A549 (cell line): ENCODE results near the gene MALRD1. TPM values are rescaled to one million over a fixed set of nuclear protein-coding genes. Genes with fewer than 3 reads are reported as not detected.
A peak's percentile ranks its signal among the peaks of the same experiment; 100 is the strongest.

Experiments used
- ATAC-seq, 2 experiments: fragments of 200-7000 bp in 1 of 2; fragments of >200 bp in 1 of 2; cut with Nextera tagmentation in 1 of 2; cut with Tn5 transposase in 1 of 2; 3 replicates each; pipeline versions ENCODE4 v1.8.0 to v1.9.1; 2018 to 2020; ENCODE audit warnings: mild to moderate bottlenecking in 1 of 2, moderate library complexity in 1 of 2
- CTCF ChIA-PET: fragments of 300-600 bp; sonication (Branson Sonifier 250); formaldehyde crosslinking; extraction: SDS; loops from one replicate; lab custom pipeline; 2021; ENCODE audit warnings: antibody characterized with exemption, inconsistent platforms; lab: Yijun Ruan, JAX
- POLR2A ChIA-PET: fragments of 350-600 bp; formaldehyde crosslinking; extraction: SDS; loops from one replicate; lab custom pipeline; 2021; ENCODE audit warnings: antibody characterized with exemption, inconsistent platforms; lab: Yijun Ruan, JAX
- DNase-seq, 2 experiments: peaks; one replicate each; pipeline versions ENCODE4 v3.0.0 to v3.0.0-alpha.2; 2011 to 2016; ENCODE audit warnings: low read depth in 1 of 2, low spot score in 1 of 2
- FAIRE-seq: peaks from 2 replicates; lab custom pipeline; 2011; peaks lifted over from hg19 to GRCh38; lab: Jason Lieb, UNC
- H3K27ac ChIP-seq, 2 experiments: fragments of >200 bp; sonication (Bioruptor Twin); formaldehyde crosslinking; 3 replicates each; pipeline ENCODE4 v1.5.1; 2016 to 2017
- H3K4me1 ChIP-seq: fragments of >200 bp; sonication (Bioruptor Twin); formaldehyde crosslinking; 3 replicates; pipeline ENCODE4 v1.6.1; 2016
- H3K4me2 ChIP-seq: fragments of >200 bp; sonication (Bioruptor Twin); formaldehyde crosslinking; 3 replicates; pipeline ENCODE4 v1.6.1; 2016
- H3K4me3 ChIP-seq: fragments of >200 bp; sonication (Bioruptor Twin); formaldehyde crosslinking; 3 replicates; pipeline ENCODE4 v1.5.1; 2016
- H3K9me3 ChIP-seq: fragments of >200 bp; sonication (Bioruptor Twin); formaldehyde crosslinking; 3 replicates; pipeline ENCODE4 v1.6.1; 2016
- BHLHE40 ChIP-seq: IDR thresholded peaks from 2 replicates; pipeline ENCODE4 v1.6.1; 2012; ENCODE audit warnings: low read depth, low read length, inconsistent platforms
- CTCF ChIP-seq: fragments of >200 bp; sonication (Bioruptor Twin); formaldehyde crosslinking; IDR thresholded peaks from 3 replicates; pipeline ENCODE4 v1.5.1; 2016
- EHF ChIP-seq: fragments of 250-450 bp; sonication (Bioruptor Pico); IDR thresholded peaks from 2 replicates; pipeline ENCODE4 v1.5.0; 2020; ENCODE audit warnings: mild to moderate bottlenecking
- EHMT2 ChIP-seq: fragments of 200-600 bp; sonication (generic); IDR thresholded peaks from 2 replicates; pipeline ENCODE4 v1.6.1; 2016; ENCODE audit warnings: antibody characterized with exemption, low read depth, mild to moderate bottlenecking, moderate library complexity
- EP300 ChIP-seq, 2 experiments: fragments of >200 bp; sonication (Bioruptor Twin); formaldehyde crosslinking; IDR thresholded peaks; 2 replicates in 1 of 2; 3 replicates in 1 of 2; pipeline ENCODE4 v1.6.1; 2016 to 2017
- ESRRA ChIP-seq: fragments of 150-350 bp; IDR thresholded peaks from 2 replicates; pipeline ENCODE4 v1.6.1; 2014; ENCODE audit warnings: mild to moderate bottlenecking, low read length, borderline replicate concordance
- HOXB5 ChIP-seq: fragments of 250-450 bp; sonication (Bioruptor Pico); IDR thresholded peaks from 2 replicates; pipeline ENCODE4 v1.5.0; 2020; ENCODE audit warnings: mild to moderate bottlenecking, moderate library complexity
- KDM1A ChIP-seq: fragments of 200-600 bp; sonication (generic); IDR thresholded peaks from 2 replicates; pipeline ENCODE4 v1.6.1; 2016; ENCODE audit warnings: low read depth, mild to moderate bottlenecking
- KDM5A ChIP-seq: fragments of 200-600 bp; sonication (generic); IDR thresholded peaks from 2 replicates; pipeline ENCODE4 v1.6.1; 2016; ENCODE audit warnings: antibody characterized with exemption, mild to moderate bottlenecking
- MAFK ChIP-seq: fragments of 450-650 bp; IDR thresholded peaks from 2 replicates; pipeline ENCODE4 v1.6.1; 2014; ENCODE audit not compliant: partially characterized antibody
- MAX ChIP-seq: IDR thresholded peaks from 2 replicates; pipeline ENCODE4 v1.6.1; 2012
- MAZ ChIP-seq: fragments of 150-350 bp; IDR thresholded peaks from 2 replicates; pipeline ENCODE4 v1.6.1; 2014; ENCODE audit warnings: antibody characterized with exemption, low read depth, low read length, borderline replicate concordance
- MYC ChIP-seq: IDR thresholded peaks from 2 replicates; pipeline ENCODE4 v1.6.1; 2012; ENCODE audit warnings: mild to moderate bottlenecking, inconsistent platforms, low read length, improper control_type of control experiment, borderline replicate concordance
- NPAS2 ChIP-seq: fragments of 250-450 bp; sonication (Bioruptor Pico); IDR thresholded peaks from 2 replicates; pipeline ENCODE4 v1.8.0; 2022; ENCODE audit warnings: mild to moderate bottlenecking, moderate library complexity, borderline replicate concordance
- POLR2A ChIP-seq: IDR thresholded peaks from 2 replicates; pipeline ENCODE4 v1.6.1; 2012; ENCODE audit warnings: mild to moderate bottlenecking, low read length
- SREBF2 ChIP-seq: fragments of 450-650 bp; IDR thresholded peaks from 2 replicates; pipeline ENCODE4 v1.6.1; 2014; ENCODE audit warnings: mild to moderate bottlenecking, moderate library complexity
- ZSCAN20 ChIP-seq: fragments of 250-450 bp; sonication (Bioruptor Pico); IDR thresholded peaks from 2 replicates; pipeline ENCODE4 v1.8.0; 2022; ENCODE audit warnings: mild to moderate bottlenecking, moderate library complexity
- WGBS: methylation state at CpG from one replicate; pipeline ENCODE4 v1.1.6; 2017; ENCODE audit errors: missing lambda C conversion rate; 5-methylcytosine and 5-hydroxymethylcytosine counted together
- polyA plus RNA-seq, 4 experiments: library from polyadenylated mRNA; depleted of rRNA in 3 of 4; stranded (reverse); fragments of >200 nt; fragmentation: RNase III in 1 of 4; extraction: RNeasy Plus Mini Kit Qiagen cat#74134 plus additional on column Dnase treatment in 1 of 4; gene quantifications; 2 replicates in 3 of 4; 3 replicates in 1 of 4; pipeline ENCODE4 v1.2.3, GENCODE V29; 2011 to 2017
- TF ChIP-seq, protein P1 (sequence below): fragments of 450-650 bp; IDR thresholded peaks from 2 replicates; pipeline ENCODE4 v1.6.1; 2014; ENCODE audit warnings: antibody characterized with exemption

MALRD1 gene
- polyA plus RNA-seq, 2 of the 4 experiments (the other 2 are of a cell fraction): not detected

DNA sequence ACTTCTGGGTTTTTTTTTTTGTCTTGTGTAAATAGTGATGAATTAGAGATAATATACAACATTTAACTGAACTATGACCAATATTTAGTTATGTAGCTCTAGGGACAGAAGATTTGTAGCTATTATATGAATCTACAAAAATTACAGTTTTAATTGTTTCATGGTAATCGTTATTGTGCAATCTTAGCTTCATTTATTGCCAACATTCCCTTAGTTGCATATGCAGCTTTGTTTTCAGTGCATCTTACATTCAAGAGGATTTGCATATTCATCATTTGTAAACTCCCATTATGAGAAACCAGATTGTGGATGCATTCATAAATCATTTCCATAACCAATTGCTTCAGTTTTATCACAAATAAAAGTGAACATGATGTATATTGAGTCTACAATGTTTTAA is 68.8 kb downstream of the MALRD1 start:
- ChIA-PET POLR2A (no interaction called here), CTCF (interaction anchor here (0.6 kb wide), 1 partner anchor 17 kb away, joined by 4 read pairs; no protein-coding TSS in a partner anchor)
- no peak for TF ChIP-seq HOXB5
- TF ChIP-seq EP300 (IDR thresholded peaks at IDR 0.05): no peak
- TF ChIP-seq MAZ: no peak
- TF ChIP-seq, protein P1, sequence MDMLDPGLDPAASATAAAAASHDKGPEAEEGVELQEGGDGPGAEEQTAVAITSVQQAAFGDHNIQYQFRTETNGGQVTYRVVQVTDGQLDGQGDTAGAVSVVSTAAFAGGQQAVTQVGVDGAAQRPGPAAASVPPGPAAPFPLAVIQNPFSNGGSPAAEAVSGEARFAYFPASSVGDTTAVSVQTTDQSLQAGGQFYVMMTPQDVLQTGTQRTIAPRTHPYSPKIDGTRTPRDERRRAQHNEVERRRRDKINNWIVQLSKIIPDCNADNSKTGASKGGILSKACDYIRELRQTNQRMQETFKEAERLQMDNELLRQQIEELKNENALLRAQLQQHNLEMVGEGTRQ: no peak
- no peak for TF ChIP-seq EHMT2
- no peak for TF ChIP-seq BHLHE40
- TF ChIP-seq ESRRA: no peak
- no peak for TF ChIP-seq ZSCAN20 (CRISPR knock-in tag)
- TF ChIP-seq POLR2A: no peak
- TF ChIP-seq EHF (CRISPR knock-in tag): no peak
- no peak for TF ChIP-seq KDM1A
- Histone ChIP-seq H3K4me1 (no peaks in the 10 kb centered on the region), H3K4me3 (no peak overlapping the region), H3K4me2 (no peak overlapping the region), H3K9me3 (no peaks in the 10 kb centered on the region), H3K27ac (no peak overlapping the region)
- 5% methylated on average over 1 of the region's 1 CpG for WGBS
- no peak for ATAC-seq
- DNase-seq: no peak
- no peak for FAIRE-seq

- CTCF ChIA-PET: no interaction called here
- Histone ChIP-seq H3K27ac (no peak overlapping the region), H3K4me2 (no peak overlapping the region), H3K9me3 (no peaks in the 10 kb centered on the region), H3K4me3 (no peak overlapping the region), H3K4me1 (no peaks in the 10 kb centered on the region)
- POLR2A ChIA-PET: no interaction called here
- ATAC-seq (no peak), FAIRE-seq (no peak), DNase-seq (no peak)
- WGBS: 11% methylated on average over 6 of the region's 6 CpGs
- no peak for TF ChIP-seq SREBF2
- no peak for TF ChIP-seq MAX
- TF ChIP-seq POLR2A: no peak
- no peak for TF ChIP-seq MYC
Observed at GRCh38 chr10:19119191-19119590, 70.6 kb downstream of the MALRD1 start.

GRCh38 chr10:19120381-19120908 is 71.8 kb downstream of the MALRD1 start:
- 9% methylated on average over 5 of the region's 5 CpGs for WGBS

GRCh38 chr10:19133992-19134391 is 85.4 kb downstream of the MALRD1 start:
- no peak overlapping the region for H3K4me2 ChIP-seq
- H3K27ac ChIP-seq: no peak overlapping the region
- no peak for DNase-seq
- TF ChIP-seq NPAS2: no peak
- no peak for TF ChIP-seq CTCF
- no peak for FAIRE-seq
- ATAC-seq: no peak
- no peaks in the 10 kb centered on the region for H3K4me1 ChIP-seq
- H3K4me3 ChIP-seq: no peak overlapping the region
- WGBS: 31% methylated on average over 4 of the region's 4 CpGs
- CTCF ChIA-PET: interaction anchor here (0.6 kb wide), 1 partner anchor 17 kb away, joined by 4 read pairs; no protein-coding TSS in a partner anchor
- no peaks in the 10 kb centered on the region for H3K9me3 ChIP-seq
- POLR2A ChIA-PET: no interaction called here

More at GRCh38 chr10:19120381-19120908, 71.8 kb downstream of the MALRD1 start:
- no peaks in the 10 kb centered on the region for H3K9me3 ChIP-seq
- ChIA-PET POLR2A (no interaction called here), CTCF (no interaction called here)
- TF ChIP-seq MAFK: peak; percentile 48
- TF ChIP-seq KDM5A: no peak
- DNase-seq (no peak), ATAC-seq (no peak), FAIRE-seq (no peak)
- no peak overlapping the region for H3K4me2 ChIP-seq
- no peak overlapping the region for H3K27ac ChIP-seq
- no peaks in the 10 kb centered on the region for H3K4me1 ChIP-seq
- H3K4me3 ChIP-seq: no peak overlapping the region
